ENCODE measurements around the gene SCARB1. TPM values are rescaled to one million over a fixed set of nuclear protein-coding genes. Genes with fewer than 3 reads are reported as not detected.
A peak's percentile ranks its signal among the peaks of the same experiment; 100 is the strongest.
"Not testable (repeated sequence)": the region's sequence is repeated elsewhere in the genome, so short reads cannot be mapped to it uniquely, and the experiment has no call there.

The SCARB1 gene
- total RNA-seq, 2 experiments from 2014 or later: 36.2 to 38.1 TPM

GRCh38 chr12:124893792-124894516, 30.3 kb upstream of the SCARB1 start:
- intact Hi-C loops (cut with micrococcal nuclease): loop anchor here (10.0 kb wide), 1 partner anchor 119 kb away; no protein-coding TSS in a partner anchor
- DNase-seq (no peak), ATAC-seq (peak; percentile 52)
- no peak overlapping the region for H3K4me3 Mint-ChIP-seq
- peaks cover 10% of the 10 kb centered on the region for H3K4me1 Mint-ChIP-seq (ENCODE audit: low read depth)
- H3K36me3 Mint-ChIP-seq (ENCODE audit: low read depth): peaks cover 1% of the 10 kb centered on the region
- H3K27ac Mint-ChIP-seq: no peak overlapping the region
- H3K27me3 Mint-ChIP-seq: no peaks in the 10 kb centered on the region
- H3K9me3 Mint-ChIP-seq: no peaks in the 10 kb centered on the region
- TF ChIP-seq CTCF (IDR thresholded peaks at IDR 0.05): no peak
- CTCF ChIA-PET: interaction anchor here (3.5 kb wide), 1 partner anchor 12 kb away, joined by 15 read pairs; no protein-coding TSS in a partner anchor
- POLR2A ChIA-PET: no interaction called here

DNA sequence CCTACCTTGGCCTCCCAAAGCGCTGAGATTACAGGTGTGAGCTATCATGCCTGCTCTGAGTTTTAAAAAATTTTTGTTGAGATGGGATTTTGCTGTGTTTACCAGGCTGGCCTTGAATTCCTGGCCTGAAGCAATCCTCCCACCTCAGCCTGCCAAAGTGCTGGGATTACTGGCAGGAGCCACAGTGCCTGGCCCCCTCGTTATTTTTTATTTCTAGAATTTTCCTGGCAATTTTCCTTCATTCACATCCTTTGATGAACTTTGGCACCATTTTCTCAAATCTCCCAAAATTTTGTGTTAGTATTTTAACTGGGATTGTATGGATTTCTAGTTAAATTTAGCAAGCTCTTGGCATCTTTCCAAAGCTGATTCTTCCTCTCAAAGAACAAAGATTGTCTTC, 24.6 kb upstream of the SCARB1 start:
- H3K4me1 Mint-ChIP-seq (ENCODE audit: low read depth): peaks cover 3% of the 10 kb centered on the region
- peaks cover 1% of the 10 kb centered on the region for H3K36me3 Mint-ChIP-seq (ENCODE audit: low read depth)
- intact Hi-C loops (cut with micrococcal nuclease): no loop called here
- ATAC-seq: no peak
- H3K4me3 Mint-ChIP-seq: no peak overlapping the region
- ChIA-PET CTCF (interaction anchor here (0.8 to 4.2 kb wide), 2 partner anchors 12 to 18 kb away, joined by 3 to 24 read pairs; no protein-coding TSS in a partner anchor), POLR2A (no interaction called here)
- DNase-seq: no peak
- H3K9me3 Mint-ChIP-seq: no peaks in the 10 kb centered on the region
- H3K27ac Mint-ChIP-seq: no peak overlapping the region
- TF ChIP-seq CTCF (IDR thresholded peaks at IDR 0.05): no peak
- no peaks in the 10 kb centered on the region for H3K27me3 Mint-ChIP-seq

DNA sequence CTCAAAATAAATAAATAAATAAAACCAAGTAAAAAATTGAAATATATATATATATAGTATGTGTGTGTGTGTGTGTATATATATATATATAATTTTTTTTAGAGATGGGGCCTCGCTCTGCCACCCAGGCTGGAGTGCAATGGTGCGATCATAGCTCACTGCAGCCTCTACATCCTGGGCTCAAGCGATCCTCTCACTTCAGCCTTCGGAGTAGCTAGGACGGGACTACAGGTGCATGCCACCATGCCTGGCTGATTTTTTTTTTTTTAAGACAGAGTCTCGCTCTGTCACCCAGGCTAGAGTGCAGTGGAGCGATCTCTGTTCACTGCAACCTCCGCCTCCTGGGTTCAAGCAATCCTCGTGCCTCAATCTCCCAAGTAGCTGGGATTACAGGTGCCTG, 24.1 kb upstream of the SCARB1 start:
- H3K27ac Mint-ChIP-seq; H3K36me3 Mint-ChIP-seq (ENCODE audit: low read depth); POLR2A ChIA-PET; H3K27me3 Mint-ChIP-seq; H3K9me3 Mint-ChIP-seq; H3K4me3 Mint-ChIP-seq; H3K4me1 Mint-ChIP-seq (ENCODE audit: low read depth); intact Hi-C loops (cut with micrococcal nuclease); ATAC-seq; DNase-seq: not testable (repeated sequence)
- CTCF ChIA-PET: interaction anchor here (1.1 to 4.2 kb wide), 2 partner anchors 14 to 18 kb away, joined by 4 to 24 read pairs; no protein-coding TSS in a partner anchor

DNA sequence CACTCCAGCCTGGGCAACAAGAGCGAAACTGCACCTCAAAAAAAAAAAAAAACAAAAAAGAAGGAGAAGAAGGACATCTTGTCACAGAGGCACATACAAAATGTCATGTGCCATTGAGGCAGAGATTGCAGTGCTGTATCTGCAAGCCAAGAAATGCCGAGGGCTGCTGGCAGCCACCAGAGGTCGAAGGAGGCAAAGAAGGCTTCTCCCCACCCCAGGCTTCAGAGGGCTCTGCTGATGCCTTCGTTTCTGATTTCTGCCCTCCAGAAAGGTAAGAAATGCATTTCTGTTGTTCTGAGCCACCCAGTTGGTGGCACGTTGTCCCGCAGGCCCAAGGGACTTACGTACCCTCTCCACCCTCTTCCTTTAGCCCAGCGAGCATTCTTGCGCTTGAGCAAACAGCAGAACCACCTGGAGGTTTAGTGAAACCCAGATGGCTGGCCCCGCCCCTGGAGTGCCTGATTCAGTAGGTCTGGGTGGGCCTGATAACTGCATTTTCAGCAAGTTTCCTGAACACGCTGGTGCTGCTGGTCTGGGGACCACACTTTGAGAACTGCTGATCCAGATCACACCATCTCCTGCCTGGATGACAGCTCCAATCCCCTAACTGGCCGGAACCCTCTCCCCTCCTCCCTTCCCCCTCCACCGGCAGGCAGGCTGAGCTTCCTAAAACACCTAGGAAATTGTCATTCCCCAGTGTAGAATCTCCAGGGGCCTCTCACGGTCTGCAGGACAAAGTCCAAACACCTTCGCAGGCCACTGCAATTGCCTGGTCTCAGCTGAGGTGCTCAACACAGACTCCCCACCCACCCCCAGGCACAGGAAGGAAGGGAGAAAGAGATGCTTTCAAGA, 21.1 kb upstream of the SCARB1 start:
- no peaks in the 10 kb centered on the region for H3K9me3 Mint-ChIP-seq
- no peak for TF ChIP-seq CTCF (IDR thresholded peaks at IDR 0.05)
- intact Hi-C loops (cut with micrococcal nuclease): no loop called here
- no peaks in the 10 kb centered on the region for H3K27me3 Mint-ChIP-seq
- ChIA-PET CTCF (interaction anchor here (1.2 kb wide), 1 partner anchor 22 kb away, joined by 7 read pairs; no protein-coding TSS in a partner anchor), POLR2A (no interaction called here)
- H3K36me3 Mint-ChIP-seq (ENCODE audit: low read depth): no peaks in the 10 kb centered on the region
- no peak overlapping the region for H3K27ac Mint-ChIP-seq
- no peak for DNase-seq
- ATAC-seq: peak; percentile 45
- H3K4me1 Mint-ChIP-seq (ENCODE audit: low read depth): peaks cover 12% of the 10 kb centered on the region
- no peak overlapping the region for H3K4me3 Mint-ChIP-seq

DNA sequence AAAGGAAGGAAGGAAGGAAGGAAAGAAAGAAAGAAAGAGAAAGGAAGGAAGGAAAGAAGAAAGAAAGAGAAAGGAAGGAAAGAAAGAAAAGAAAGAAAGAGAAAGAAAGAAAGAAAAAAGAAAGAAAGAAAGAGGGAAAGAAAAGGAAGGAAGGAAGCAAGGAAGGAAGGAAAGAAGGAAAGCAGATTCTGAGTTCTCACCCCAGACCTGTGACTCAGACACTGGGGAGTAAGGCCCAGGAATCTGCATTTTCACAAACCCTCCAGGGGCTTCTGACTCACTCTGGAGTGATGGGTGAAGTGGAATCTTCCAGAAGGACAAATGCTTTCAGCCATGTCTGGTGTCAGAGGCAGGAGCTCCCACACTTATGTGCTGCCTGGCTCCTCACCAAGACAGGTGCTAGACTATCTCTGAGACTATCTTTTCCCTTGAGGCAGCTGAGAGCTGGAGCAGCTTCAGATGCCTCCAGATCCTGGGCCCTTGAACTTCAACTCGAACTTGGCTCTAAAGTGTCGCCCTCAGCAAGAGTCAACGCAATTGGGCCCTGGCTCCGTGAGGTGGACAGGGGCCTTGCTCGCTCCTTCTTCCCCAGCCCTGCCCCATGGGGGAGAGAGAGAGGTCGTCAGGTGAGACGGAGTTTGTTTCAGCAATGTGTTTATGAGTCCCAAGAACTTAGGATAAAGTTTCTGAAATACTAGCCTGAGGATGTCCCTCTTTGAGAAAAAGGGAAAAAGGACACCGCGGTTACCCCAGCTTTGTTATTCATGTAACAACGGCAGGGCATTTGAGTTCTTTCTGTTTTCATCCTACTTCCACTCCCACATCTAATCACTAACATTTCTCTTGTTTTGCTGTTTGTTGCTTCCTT, 19.8 kb upstream of the SCARB1 start:
- H3K27me3 Mint-ChIP-seq: no peaks in the 10 kb centered on the region
- no peak overlapping the region for H3K4me3 Mint-ChIP-seq
- DNase-seq: no peak
- POLR2A ChIA-PET: no interaction called here
- H3K4me1 Mint-ChIP-seq (ENCODE audit: low read depth): peaks cover 12% of the 10 kb centered on the region
- intact Hi-C loops (cut with micrococcal nuclease): no loop called here
- no peak for ATAC-seq
- H3K36me3 Mint-ChIP-seq (ENCODE audit: low read depth): no peaks in the 10 kb centered on the region
- no peak overlapping the region for H3K27ac Mint-ChIP-seq
- TF ChIP-seq CTCF (IDR thresholded peaks at IDR 0.05): no peak
- CTCF ChIA-PET: interaction anchor here (0.9 kb wide), 1 partner anchor 23 kb away, joined by 3 read pairs; no protein-coding TSS in a partner anchor
- H3K9me3 Mint-ChIP-seq: no peaks in the 10 kb centered on the region
